Measurements from ENCODE around the gene CASK. TPM values are rescaled to one million over a fixed set of nuclear protein-coding genes. Genes with fewer than 3 reads are reported as not detected.

Gene CASK
- total RNA-seq, 2 donors from 2014 or later: 15.0 to 17.0 TPM

- Histone ChIP-seq H3K27me3 (no peaks in the 10 kb centered on the region), H3K36me3 (no peaks in the 10 kb centered on the region), H3K27ac (no peak overlapping the region), H3K9me3 (no peaks in the 10 kb centered on the region), H3K4me3 (no peak overlapping the region), H3K4me1 (no peaks in the 10 kb centered on the region)
- DNase-seq (ENCODE audit: low spot score): no peak
- TF ChIP-seq, protein P1, sequence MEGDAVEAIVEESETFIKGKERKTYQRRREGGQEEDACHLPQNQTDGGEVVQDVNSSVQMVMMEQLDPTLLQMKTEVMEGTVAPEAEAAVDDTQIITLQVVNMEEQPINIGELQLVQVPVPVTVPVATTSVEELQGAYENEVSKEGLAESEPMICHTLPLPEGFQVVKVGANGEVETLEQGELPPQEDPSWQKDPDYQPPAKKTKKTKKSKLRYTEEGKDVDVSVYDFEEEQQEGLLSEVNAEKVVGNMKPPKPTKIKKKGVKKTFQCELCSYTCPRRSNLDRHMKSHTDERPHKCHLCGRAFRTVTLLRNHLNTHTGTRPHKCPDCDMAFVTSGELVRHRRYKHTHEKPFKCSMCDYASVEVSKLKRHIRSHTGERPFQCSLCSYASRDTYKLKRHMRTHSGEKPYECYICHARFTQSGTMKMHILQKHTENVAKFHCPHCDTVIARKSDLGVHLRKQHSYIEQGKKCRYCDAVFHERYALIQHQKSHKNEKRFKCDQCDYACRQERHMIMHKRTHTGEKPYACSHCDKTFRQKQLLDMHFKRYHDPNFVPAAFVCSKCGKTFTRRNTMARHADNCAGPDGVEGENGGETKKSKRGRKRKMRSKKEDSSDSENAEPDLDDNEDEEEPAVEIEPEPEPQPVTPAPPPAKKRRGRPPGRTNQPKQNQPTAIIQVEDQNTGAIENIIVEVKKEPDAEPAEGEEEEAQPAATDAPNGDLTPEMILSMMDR (IDR thresholded peaks at IDR 0.05): no peak
These were observed 195.2 kb downstream of the CASK start for GRCh38 chrX:41728125-41728524.

GRCh38 chrX:41723826-41724225 lies 199.5 kb downstream of the CASK start, which contains the start of gene GPR82:
Gene GPR82 (plus strand): TSS chrX:41724181. CDS start chrX:41727027, 2,846 bp downstream.
- H3K4me1 ChIP-seq: no peaks in the 10 kb centered on the region
- no peaks in the 10 kb centered on the region for H3K36me3 ChIP-seq
- no peaks in the 10 kb centered on the region for H3K27me3 ChIP-seq
- H3K9me3 ChIP-seq: no peaks in the 10 kb centered on the region
- H3K27ac ChIP-seq: no peak within 1 kb of the TSS
- TF ChIP-seq, protein P1 (IDR thresholded peaks at IDR 0.05): no peak
- no peak within 1 kb of the TSS for H3K4me3 ChIP-seq
- no peak for DNase-seq (ENCODE audit: low spot score)

DNA sequence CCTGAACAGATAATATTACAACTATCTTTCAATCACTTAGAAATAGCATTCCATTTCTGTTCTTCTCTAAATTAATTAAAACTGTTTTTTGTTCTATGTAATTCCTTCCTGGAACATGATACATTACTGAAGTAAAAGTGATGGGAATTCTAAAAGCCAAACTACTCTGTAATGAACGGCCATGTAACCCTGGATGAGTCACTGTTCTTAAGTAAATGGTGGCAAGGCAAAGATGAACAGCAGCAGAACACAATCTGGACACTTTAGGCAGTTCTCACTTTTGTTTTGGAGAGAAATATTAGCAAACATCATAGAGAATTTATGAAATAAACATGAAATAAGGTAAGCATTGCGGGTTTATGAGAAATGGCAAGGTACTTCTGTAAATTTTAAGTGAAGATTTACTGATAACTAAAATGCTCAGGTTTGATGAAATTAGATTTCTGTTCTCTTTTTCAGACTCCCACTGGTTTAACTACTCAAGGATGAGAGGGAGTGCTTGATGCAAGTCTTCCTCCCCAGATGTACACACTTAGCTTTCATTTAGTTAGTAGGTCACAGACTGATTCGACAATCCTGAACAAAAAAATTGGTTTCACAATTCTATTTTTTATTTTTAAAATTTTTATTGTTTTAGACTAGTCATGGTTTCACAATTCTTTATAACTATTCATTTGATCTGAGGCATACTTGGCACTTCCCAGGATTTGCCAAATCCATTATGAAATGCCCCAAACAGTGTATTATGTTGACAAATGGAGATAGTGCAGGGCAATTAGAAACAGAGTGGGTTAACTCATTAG lies 200.3 kb downstream of the CASK start:
- TF ChIP-seq, protein P1 (IDR thresholded peaks at IDR 0.05): no peak
- no peak for DNase-seq (ENCODE audit: low spot score)
- Histone ChIP-seq H3K27me3 (no peaks in the 10 kb centered on the region), H3K36me3 (no peaks in the 10 kb centered on the region), H3K27ac (no peak overlapping the region), H3K4me3 (no peak overlapping the region), H3K4me1 (no peaks in the 10 kb centered on the region), H3K9me3 (no peaks in the 10 kb centered on the region)

DNA sequence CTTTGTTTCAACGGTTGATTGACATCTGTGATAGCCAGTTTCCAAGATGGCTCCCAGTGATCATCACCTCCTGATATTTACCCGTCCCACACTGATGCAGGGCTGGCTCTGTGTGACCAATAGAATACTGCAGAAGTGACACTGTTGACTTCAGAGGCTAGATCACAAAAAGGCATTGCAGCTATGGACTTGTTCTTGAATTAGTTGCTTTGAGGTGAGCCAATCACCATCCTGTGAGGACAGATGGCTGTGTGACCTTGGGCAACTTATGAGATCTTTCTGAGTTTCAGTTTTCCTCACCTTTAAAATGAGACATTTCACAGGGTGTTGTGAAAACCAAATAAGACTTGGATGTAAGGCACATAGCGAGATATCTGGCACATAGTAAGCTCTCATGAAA lies 201.1 kb downstream of the CASK start:
- no peaks in the 10 kb centered on the region for H3K27me3 ChIP-seq
- no peak for DNase-seq (ENCODE audit: low spot score)

GRCh38 chrX:41721590-41721989 lies 201.8 kb downstream of the CASK start:
- H3K27ac ChIP-seq: no peak overlapping the region
- DNase-seq (ENCODE audit: low spot score): no peak
- peaks cover 0 to 13% of the 10 kb centered on the region in 2 donors for H3K9me3 ChIP-seq
- H3K36me3 ChIP-seq: no peaks in the 10 kb centered on the region
- H3K27me3 ChIP-seq: no peaks in the 10 kb centered on the region
- TF ChIP-seq, protein P1 (IDR thresholded peaks at IDR 0.05): no peak
- no peaks in the 10 kb centered on the region for H3K4me1 ChIP-seq
- H3K4me3 ChIP-seq: no peak overlapping the region

More for the DNA sequence above, 201.1 kb downstream of the CASK start:
- no peak overlapping the region for H3K27ac ChIP-seq
- TF ChIP-seq, protein P1 (IDR thresholded peaks at IDR 0.05): no peak
- no peak overlapping the region for H3K4me3 ChIP-seq
- H3K4me1 ChIP-seq: no peaks in the 10 kb centered on the region
- H3K9me3 ChIP-seq: peaks cover 0 to 6% of the 10 kb centered on the region in 2 donors
- no peaks in the 10 kb centered on the region for H3K36me3 ChIP-seq
